Astrocyte of the cerebellum (primary cell): ENCODE measurements around the gene NUDT19.

Source experiments
- DNase-seq: peaks from one replicate; pipeline ENCODE4 v3.0.0-alpha.2; 2011; ENCODE audit warnings: low read depth
- H3K4me3 ChIP-seq: 2 replicates; pipeline ENCODE4 v1.5.1; 2011; ENCODE audit warnings: mild to moderate bottlenecking, low read depth, low read length, moderate library complexity
- in situ Hi-C: cut with HindIII; loops from 2 replicates; pipeline ENCODE4 v1.10.0; 2017; ENCODE audit warnings: low sequenced_read_pairs
- TF ChIP-seq, protein P1 (sequence below): IDR thresholded peaks from 2 replicates; pipeline ENCODE4 v1.5.1; 2012; ENCODE audit warnings: low read length, low read depth, moderate library complexity, mild to moderate bottlenecking; ENCODE audit errors: missing control alignments

NUDT19 gene

DNA sequence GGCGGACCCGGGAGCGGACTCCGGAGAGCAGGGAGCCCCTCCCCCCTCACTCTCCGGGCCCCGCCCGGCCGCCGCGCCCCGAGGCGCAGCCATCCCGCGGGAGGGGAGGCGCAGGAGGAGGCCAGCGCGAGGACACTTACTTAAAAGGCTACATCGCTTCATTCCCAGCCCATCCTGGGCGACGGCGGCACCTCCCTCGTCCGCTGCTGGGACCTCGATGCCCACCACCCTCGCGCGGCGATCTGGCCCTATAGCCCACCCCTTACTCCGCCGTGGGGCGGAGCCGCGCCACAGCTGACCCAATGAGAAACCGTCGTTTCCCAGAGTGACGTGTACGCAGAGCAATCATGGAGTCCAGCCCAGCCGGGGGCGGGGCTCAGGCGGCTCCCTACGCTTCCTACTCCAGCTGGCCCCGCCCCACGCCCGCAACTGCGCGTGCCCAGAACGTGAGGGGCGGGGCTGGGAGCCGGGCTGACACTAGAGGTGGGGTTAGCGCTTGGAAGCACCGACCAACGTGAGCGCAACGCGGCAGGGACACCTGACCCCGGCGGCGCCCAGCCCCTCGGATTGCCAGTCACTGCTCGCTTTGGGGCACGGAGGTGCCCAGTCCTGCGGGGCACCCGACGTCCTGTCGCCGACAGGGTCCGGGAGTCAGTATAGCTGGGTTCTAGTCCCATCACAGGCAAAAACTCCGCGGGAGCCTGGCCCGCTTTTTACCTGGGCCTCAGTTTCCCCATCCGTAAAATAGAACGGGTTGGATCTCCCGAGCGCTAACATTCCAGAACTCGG, 16.5 kb upstream of the NUDT19 start, which contains the start of gene ANKRD27:
TSS of gene ANKRD27 (minus strand) at position 250 of the 789 bp plus-strand sequence. CDS start 16,165 bp downstream, outside the sequence.
- DNase-seq, result peak; percentile 96
- H3K4me3 ChIP-seq, result peak within 1 kb of the TSS; percentile 78
- TF ChIP-seq, protein P1, sequence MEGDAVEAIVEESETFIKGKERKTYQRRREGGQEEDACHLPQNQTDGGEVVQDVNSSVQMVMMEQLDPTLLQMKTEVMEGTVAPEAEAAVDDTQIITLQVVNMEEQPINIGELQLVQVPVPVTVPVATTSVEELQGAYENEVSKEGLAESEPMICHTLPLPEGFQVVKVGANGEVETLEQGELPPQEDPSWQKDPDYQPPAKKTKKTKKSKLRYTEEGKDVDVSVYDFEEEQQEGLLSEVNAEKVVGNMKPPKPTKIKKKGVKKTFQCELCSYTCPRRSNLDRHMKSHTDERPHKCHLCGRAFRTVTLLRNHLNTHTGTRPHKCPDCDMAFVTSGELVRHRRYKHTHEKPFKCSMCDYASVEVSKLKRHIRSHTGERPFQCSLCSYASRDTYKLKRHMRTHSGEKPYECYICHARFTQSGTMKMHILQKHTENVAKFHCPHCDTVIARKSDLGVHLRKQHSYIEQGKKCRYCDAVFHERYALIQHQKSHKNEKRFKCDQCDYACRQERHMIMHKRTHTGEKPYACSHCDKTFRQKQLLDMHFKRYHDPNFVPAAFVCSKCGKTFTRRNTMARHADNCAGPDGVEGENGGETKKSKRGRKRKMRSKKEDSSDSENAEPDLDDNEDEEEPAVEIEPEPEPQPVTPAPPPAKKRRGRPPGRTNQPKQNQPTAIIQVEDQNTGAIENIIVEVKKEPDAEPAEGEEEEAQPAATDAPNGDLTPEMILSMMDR, result no peak
- in situ Hi-C loops, result no loop called here

DNA sequence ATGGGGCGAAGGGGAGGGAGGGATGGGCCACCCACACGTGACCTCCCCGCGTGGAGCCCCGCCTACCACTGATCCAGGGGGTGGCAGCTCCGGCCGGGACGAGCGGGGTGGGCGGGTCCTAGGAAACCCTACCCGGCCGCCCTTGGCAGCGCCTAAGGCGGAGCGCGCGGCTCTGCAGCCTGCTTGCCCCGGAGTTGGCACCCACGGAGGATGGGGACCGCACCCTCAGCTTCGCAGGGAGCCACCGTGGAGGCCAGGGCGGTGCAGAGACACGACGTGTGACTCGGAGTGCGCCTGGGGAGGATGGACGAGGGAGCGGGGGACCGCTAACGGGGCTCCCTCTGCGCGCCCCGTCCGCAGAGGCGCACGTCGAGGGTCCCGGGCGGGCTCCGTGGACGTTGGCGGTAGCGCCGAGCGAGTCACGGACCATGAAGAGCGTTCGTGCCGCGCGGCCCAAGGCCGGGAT, 15.9 kb upstream of the NUDT19 start, which contains the start of gene RGS9BP:
TSS of gene RGS9BP (plus strand) at position 129 of the 466 bp plus-strand sequence. CDS start 416 bp downstream, outside the sequence.
- TF ChIP-seq, protein P1, result no peak
- DNase-seq, result no peak
- H3K4me3 ChIP-seq, result peak within 1 kb of the TSS; percentile 78
- in situ Hi-C loops, result no loop called here

DNA sequence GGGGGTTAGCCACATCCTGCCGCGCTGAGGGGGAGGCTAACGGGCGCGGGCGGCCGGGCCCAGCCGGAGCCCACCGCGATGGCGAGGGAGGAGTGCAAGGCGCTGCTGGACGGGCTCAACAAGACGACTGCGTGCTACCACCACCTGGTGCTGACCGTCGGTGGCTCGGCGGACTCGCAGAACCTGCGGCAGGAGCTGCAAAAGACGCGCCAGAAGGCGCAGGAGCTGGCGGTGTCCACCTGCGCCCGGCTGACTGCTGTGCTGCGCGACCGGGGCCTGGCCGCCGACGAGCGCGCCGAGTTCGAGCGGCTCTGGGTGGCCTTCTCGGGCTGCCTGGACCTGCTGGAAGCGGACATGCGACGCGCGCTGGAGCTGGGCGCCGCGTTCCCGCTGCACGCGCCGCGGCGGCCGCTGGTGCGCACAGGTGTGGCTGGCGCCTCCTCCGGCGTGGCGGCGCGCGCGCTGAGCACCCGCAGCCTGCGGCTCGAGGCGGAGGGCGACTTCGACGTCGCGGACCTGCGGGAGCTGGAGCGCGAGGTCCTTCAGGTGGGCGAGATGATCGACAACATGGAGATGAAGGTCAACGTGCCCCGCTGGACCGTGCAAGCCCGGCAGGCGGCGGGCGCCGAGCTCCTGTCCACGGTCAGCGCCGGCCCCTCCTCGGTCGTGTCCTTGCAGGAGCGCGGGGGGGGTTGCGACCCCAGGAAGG, 15.3 kb upstream of the NUDT19 start:
- TF ChIP-seq, protein P1, result no peak
- DNase-seq, result no peak
- in situ Hi-C loops, result no loop called here
- H3K4me3 ChIP-seq, result peak overlapping the region; percentile 78

DNA sequence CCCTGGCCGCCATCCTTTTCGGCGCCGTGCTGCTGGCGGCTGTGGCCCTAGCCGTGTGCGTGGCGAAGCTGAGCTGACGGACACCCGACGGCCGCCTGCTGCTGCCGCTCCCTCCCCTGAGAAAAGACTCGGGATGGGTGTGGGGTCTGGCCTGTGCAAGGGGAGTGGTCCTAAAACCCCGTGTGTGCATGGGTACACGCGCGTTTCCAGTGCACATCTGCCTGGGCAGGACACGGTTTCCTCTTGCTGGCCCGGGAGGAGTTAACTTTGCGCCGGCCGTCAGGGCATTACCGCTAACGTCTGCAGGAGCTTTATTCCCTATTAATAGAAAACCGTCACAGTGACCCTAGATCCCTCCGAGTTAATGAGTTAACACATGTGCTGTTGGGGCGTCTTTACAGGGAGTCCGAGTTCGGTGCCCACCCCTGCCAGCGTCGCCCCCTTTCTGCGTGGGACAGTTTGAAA, 14.7 kb upstream of the NUDT19 start:
- no peak for DNase-seq
- TF ChIP-seq, protein P1, result no peak
- no peak overlapping the region for H3K4me3 ChIP-seq
- in situ Hi-C loops, result no loop called here

DNA sequence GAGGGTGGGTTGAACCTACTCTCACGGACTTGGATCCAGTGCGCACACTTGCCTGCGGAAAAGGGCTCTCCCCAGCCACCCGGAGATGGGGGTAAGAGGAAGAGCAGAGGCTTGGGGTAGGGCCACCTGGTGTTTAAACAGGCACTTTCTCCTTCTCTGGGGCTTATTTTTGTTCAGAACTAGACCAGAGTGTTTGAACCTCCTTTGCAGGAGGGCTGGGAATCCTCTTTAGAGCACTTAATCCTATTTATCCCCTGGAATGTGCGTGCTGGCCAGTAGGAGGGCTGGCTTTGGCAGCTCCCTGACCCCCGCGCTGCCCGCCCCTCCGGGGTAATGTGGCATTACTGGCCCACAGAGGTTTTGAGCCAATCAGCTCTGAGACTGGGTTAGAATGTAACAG, 14.0 kb upstream of the NUDT19 start:
- TF ChIP-seq, protein P1, result no peak
- in situ Hi-C loops, result no loop called here
- no peak for DNase-seq
- H3K4me3 ChIP-seq, result no peak overlapping the region

DNA sequence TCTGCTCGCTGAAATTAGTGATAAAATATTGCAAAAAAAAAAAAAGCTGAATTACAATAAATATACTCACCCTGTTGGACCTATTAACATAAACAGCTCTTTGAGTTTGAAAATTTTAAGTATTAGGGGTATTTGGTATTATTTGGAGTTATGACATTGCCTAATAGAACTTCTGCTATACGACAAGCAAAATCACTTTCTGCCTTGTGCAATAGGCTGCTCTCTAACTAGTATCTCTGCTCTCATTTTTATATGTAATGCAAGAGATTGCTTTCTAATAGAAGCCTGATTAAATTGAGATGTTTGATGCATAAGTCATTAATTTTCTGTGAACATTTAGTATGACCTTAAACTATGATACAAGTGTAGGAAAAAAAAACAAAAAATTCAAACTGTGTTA, 10.6 kb upstream of the NUDT19 start:
- no peak for DNase-seq
- in situ Hi-C loops, result no loop called here
- TF ChIP-seq, protein P1, result no peak
- no peak overlapping the region for H3K4me3 ChIP-seq
